Activated CD8-positive, alpha-beta T cell treated with anti-CD3 and anti-CD28 coated beads for 36 hours (primary cell): Measurements from ENCODE around the gene RFK. TPM values are rescaled to one million over a fixed set of nuclear protein-coding genes. Genes with fewer than 3 reads are reported as not detected.
"Not testable (repeated sequence)": the region's sequence is repeated elsewhere in the genome, so short reads cannot be mapped to it uniquely, and the experiment has no call there.

Experiments
- ATAC-seq: fragments of 200-7000 bp; cut with Tn5 transposase; one replicate; pipeline ENCODE4 v1.10.0; 2021; ENCODE audit warnings: mild to moderate bottlenecking, moderate library complexity
- CTCF ChIA-PET: fragments of 350-600 bp; sonication (Branson Sonifier 250); formaldehyde crosslinking; loops from one replicate; lab custom pipeline; 2021; ENCODE audit warnings: antibody characterized with exemption; lab: Charles Lee
- POLR2A ChIA-PET: fragments of 350-600 bp; sonication (Branson Sonifier 250); formaldehyde crosslinking; loops from one replicate; lab custom pipeline; 2021; ENCODE audit warnings: antibody characterized with exemption; lab: Charles Lee
- DNase-seq: peaks from one replicate; pipeline ENCODE4 v3.0.0-alpha.2; 2020
- H3K27ac Mint-ChIP-seq: one replicate; pipeline ENCODE4 v1.8.0; 2021; ENCODE audit warnings: mild to moderate bottlenecking, mixed read lengths
- H3K27me3 Mint-ChIP-seq: one replicate; pipeline ENCODE4 v1.8.0; 2021; ENCODE audit warnings: mixed read lengths
- H3K36me3 Mint-ChIP-seq: one replicate; pipeline ENCODE4 v1.8.0; 2021; ENCODE audit warnings: low read depth, mixed read lengths
- H3K4me1 Mint-ChIP-seq: one replicate; pipeline ENCODE4 v1.8.0; 2021; ENCODE audit warnings: low read depth, mixed read lengths
- H3K4me3 Mint-ChIP-seq: one replicate; pipeline ENCODE4 v1.8.0; 2021; ENCODE audit warnings: mild to moderate bottlenecking, moderate library complexity, mixed read lengths
- H3K9me3 Mint-ChIP-seq: one replicate; pipeline ENCODE4 v1.8.0; 2021; ENCODE audit warnings: mixed read lengths
- intact Hi-C: fragments of 100-400 bp; cut with micrococcal nuclease; formaldehyde crosslinking; loops from one replicate; pipeline ENCODE4 v1.10.0; 2022
- total RNA-seq, 2 experiments: library from RNA; stranded (reverse); gene quantifications; one replicate each; pipeline ENCODE4 v1.2.3, GENCODE V29; 2021
- TF ChIP-seq, protein P1 (sequence below): fragments of 200-600 bp; IDR thresholded peaks from one replicate; pipeline ENCODE4 v1.8.0; 2022; ENCODE audit warnings: antibody characterized with exemption, mild to moderate bottlenecking

RFK gene
- total RNA-seq, 2 experiments from 2014 or later, result 6.4 to 9.3 TPM

GRCh38 chr9:76369583-76369982 is 24.6 kb downstream of the RFK start:
- ATAC-seq (no peak), DNase-seq (no peak)
- TF ChIP-seq, protein P1, sequence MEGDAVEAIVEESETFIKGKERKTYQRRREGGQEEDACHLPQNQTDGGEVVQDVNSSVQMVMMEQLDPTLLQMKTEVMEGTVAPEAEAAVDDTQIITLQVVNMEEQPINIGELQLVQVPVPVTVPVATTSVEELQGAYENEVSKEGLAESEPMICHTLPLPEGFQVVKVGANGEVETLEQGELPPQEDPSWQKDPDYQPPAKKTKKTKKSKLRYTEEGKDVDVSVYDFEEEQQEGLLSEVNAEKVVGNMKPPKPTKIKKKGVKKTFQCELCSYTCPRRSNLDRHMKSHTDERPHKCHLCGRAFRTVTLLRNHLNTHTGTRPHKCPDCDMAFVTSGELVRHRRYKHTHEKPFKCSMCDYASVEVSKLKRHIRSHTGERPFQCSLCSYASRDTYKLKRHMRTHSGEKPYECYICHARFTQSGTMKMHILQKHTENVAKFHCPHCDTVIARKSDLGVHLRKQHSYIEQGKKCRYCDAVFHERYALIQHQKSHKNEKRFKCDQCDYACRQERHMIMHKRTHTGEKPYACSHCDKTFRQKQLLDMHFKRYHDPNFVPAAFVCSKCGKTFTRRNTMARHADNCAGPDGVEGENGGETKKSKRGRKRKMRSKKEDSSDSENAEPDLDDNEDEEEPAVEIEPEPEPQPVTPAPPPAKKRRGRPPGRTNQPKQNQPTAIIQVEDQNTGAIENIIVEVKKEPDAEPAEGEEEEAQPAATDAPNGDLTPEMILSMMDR, result no peak
- intact Hi-C loops, result no loop called here
- H3K4me3 Mint-ChIP-seq, result no peak overlapping the region
- POLR2A ChIA-PET, result no interaction called here
- no peaks in the 10 kb centered on the region for H3K36me3 Mint-ChIP-seq
- CTCF ChIA-PET, result interaction anchor here (1.1 kb wide), 1 partner anchor 10 kb away, joined by 3 read pairs; no protein-coding TSS in a partner anchor
- H3K9me3 Mint-ChIP-seq, result no peaks in the 10 kb centered on the region
- H3K27me3 Mint-ChIP-seq, result no peaks in the 10 kb centered on the region
- H3K27ac Mint-ChIP-seq, result no peak overlapping the region
- H3K4me1 Mint-ChIP-seq, result no peaks in the 10 kb centered on the region

GRCh38 chr9:76366275-76366674 is 28.0 kb downstream of the RFK start:
- no peak overlapping the region for H3K4me3 Mint-ChIP-seq
- no peaks in the 10 kb centered on the region for H3K36me3 Mint-ChIP-seq
- DNase-seq (no peak), ATAC-seq (no peak)
- intact Hi-C loops, result no loop called here
- no peak overlapping the region for H3K27ac Mint-ChIP-seq
- no peaks in the 10 kb centered on the region for H3K4me1 Mint-ChIP-seq
- CTCF ChIA-PET, result no interaction called here
- H3K9me3 Mint-ChIP-seq, result no peaks in the 10 kb centered on the region
- TF ChIP-seq, protein P1, result no peak
- POLR2A ChIA-PET, result no interaction called here
- H3K27me3 Mint-ChIP-seq, result no peaks in the 10 kb centered on the region

DNA sequence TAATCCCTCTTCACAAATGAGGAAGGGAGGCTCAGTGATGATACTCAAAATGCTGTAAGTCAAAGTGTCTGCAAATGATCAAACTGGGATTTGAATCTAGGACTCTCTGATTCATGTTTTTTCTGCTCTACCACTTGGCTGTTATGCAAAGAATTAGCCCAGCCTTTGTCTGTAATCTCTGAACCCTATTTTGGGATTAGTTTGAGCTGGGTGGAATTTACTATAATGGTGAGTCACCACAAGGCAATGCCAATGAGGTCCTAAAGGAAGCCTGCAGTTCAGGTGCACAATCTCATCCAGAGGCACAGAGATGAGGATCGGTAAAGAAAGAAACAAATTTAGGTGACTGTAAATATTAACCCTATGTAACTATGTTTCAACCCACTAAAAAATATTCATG is 29.2 kb downstream of the RFK start:
- Mint-ChIP-seq H3K4me1 (no peaks in the 10 kb centered on the region), H3K27ac (no peak overlapping the region)

DNA sequence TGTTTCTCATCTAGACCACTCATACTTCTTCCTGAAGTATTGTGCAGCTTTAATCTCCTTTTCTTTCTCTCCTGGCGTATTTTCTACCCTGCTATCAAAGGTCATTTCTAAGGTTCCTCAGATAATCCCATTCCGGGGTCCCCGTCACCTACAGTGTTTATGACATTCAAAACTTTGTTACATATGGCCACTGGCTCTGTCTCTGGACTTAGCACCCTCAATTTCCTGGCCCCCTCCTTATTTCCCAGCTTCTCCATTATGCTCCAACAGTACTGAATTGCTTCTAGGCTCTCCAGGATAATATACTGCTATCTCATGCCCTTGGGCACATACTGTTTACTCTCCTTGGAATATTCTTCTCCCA is 31.2 kb downstream of the RFK start:
- H3K27ac Mint-ChIP-seq, result no peak overlapping the region
- no peaks in the 10 kb centered on the region for H3K4me1 Mint-ChIP-seq
- intact Hi-C loops, result no loop called here
- ChIA-PET CTCF (no interaction called here), POLR2A (no interaction called here)
- H3K9me3 Mint-ChIP-seq, result no peaks in the 10 kb centered on the region
- DNase-seq (no peak), ATAC-seq (no peak)
- TF ChIP-seq, protein P1, result no peak
- H3K36me3 Mint-ChIP-seq, result no peaks in the 10 kb centered on the region
- H3K4me3 Mint-ChIP-seq, result no peak overlapping the region
- H3K27me3 Mint-ChIP-seq, result no peaks in the 10 kb centered on the region

More for the DNA sequence above, 29.2 kb downstream of the RFK start:
- no peaks in the 10 kb centered on the region for H3K27me3 Mint-ChIP-seq
- CTCF ChIA-PET, result no interaction called here
- ATAC-seq (no peak), DNase-seq (no peak)
- no peak overlapping the region for H3K4me3 Mint-ChIP-seq
- intact Hi-C loops, result no loop called here
- TF ChIP-seq, protein P1, result no peak
- POLR2A ChIA-PET, result no interaction called here
- no peaks in the 10 kb centered on the region for H3K36me3 Mint-ChIP-seq
- H3K9me3 Mint-ChIP-seq, result no peaks in the 10 kb centered on the region

GRCh38 chr9:76362332-76363031 is 31.7 kb downstream of the RFK start:
- H3K36me3 Mint-ChIP-seq, ATAC-seq, H3K4me3 Mint-ChIP-seq, POLR2A ChIA-PET, H3K27ac Mint-ChIP-seq, DNase-seq, H3K9me3 Mint-ChIP-seq, H3K27me3 Mint-ChIP-seq, H3K4me1 Mint-ChIP-seq, CTCF ChIA-PET, intact Hi-C loops: not testable (repeated sequence)
